B cell (primary cell): ENCODE data around the gene ZER1. TPM values are rescaled to one million over a fixed set of nuclear protein-coding genes. Genes with fewer than 3 reads are reported as not detected.

Experiments
- ATAC-seq: fragments of 200-7000 bp; cut with Tn5 transposase; one replicate; pipeline ENCODE4 v1.10.0; 2021; ENCODE audit warnings: low read depth, mild to moderate bottlenecking, moderate number of reproducible peaks, moderate library complexity
- CTCF ChIA-PET: fragments of 350-600 bp; sonication (Branson Sonifier 250); formaldehyde crosslinking; loops from one replicate; lab custom pipeline; 2021; ENCODE audit warnings: antibody characterized with exemption, inconsistent platforms; lab: Charles Lee
- POLR2A ChIA-PET: fragments of 350-600 bp; sonication (Branson Sonifier 250); formaldehyde crosslinking; loops from one replicate; lab custom pipeline; 2021; ENCODE audit warnings: antibody characterized with exemption; lab: Charles Lee
- DNase-seq: peaks from one replicate; pipeline ENCODE4 v3.0.0; 2013
- H2AFZ ChIP-seq: 2 replicates; pipeline ENCODE4 v1.6.1; 2012; ENCODE audit warnings: mild to moderate bottlenecking, low read depth, low read length; ENCODE audit not compliant: insufficient read depth, poor library complexity, severe bottlenecking
- H3K27ac ChIP-seq, 2 donors: 1 replicate in 1 of 2; 2 replicates in 1 of 2; pipeline ENCODE4 v1.5.1; 2012 to 2013; ENCODE audit warnings: low read length in 2 of 2, mild to moderate bottlenecking in 2 of 2, moderate library complexity in 1 of 2
- H3K27me3 ChIP-seq, 4 experiments: fragments of 200-600 bp in 1 of 4; sonication (generic) in 1 of 4; replicated peaks in 1 of 4; 1 replicate in 2 of 4; 2 replicates in 2 of 4; pipeline versions ENCODE4 v1.6.1 to v1.7.0; 2013 to 2016; ENCODE audit warnings: low read length in 3 of 4, mild to moderate bottlenecking in 2 of 4, mixed read lengths in 1 of 4, moderate library complexity in 1 of 4; ENCODE audit not compliant: insufficient read depth in 4 of 4, control insufficient read depth in 3 of 4; ENCODE audit errors: control extremely low read depth in 1 of 4
- H3K36me3 ChIP-seq, 2 experiments: replicated peaks in 1 of 2; 1 replicate in 1 of 2; 2 replicates in 1 of 2; pipeline versions ENCODE4 v1.6.1 to v1.7.1; 2013; ENCODE audit warnings: low read length in 1 of 2; ENCODE audit not compliant: insufficient read depth in 2 of 2, control insufficient read depth in 1 of 2; ENCODE audit errors: control extremely low read depth in 1 of 2, extremely low read depth in 1 of 2
- H3K4me1 ChIP-seq, 2 donors: fragments of 200-600 bp in 1 of 2; sonication (generic) in 1 of 2; 1 replicate in 1 of 2; 2 replicates in 1 of 2; pipeline versions ENCODE4 v1.5.1 to v1.6.1; 2013 to 2017; ENCODE audit warnings: low read length in 2 of 2; ENCODE audit not compliant: control insufficient read depth in 2 of 2, insufficient read depth in 2 of 2
- H3K4me2 ChIP-seq: replicated peaks from 2 replicates; pipeline ENCODE3; 2012; ENCODE audit warnings: mild to moderate bottlenecking, low read depth, low read length; ENCODE audit not compliant: poor library complexity, severe bottlenecking
- H3K4me3 ChIP-seq, 5 experiments: fragments of 200-600 bp in 1 of 5; sonication (generic) in 1 of 5; 1 replicate in 3 of 5; 2 replicates in 2 of 5; pipeline versions ENCODE4 v1.5.1 to v1.7.0; 2011 to 2016; ENCODE audit warnings: low read length in 4 of 5, mild to moderate bottlenecking in 4 of 5, low read depth in 2 of 5, control low read depth in 1 of 5, moderate library complexity in 1 of 5; ENCODE audit not compliant: insufficient read depth in 1 of 5; ENCODE audit errors: control extremely low read depth in 1 of 5, extremely low read depth in 1 of 5
- H3K79me2 ChIP-seq: fragments of 200-600 bp; sonication (generic); one replicate; pipeline ENCODE4 v1.6.0; 2016; ENCODE audit warnings: low read length; ENCODE audit not compliant: control insufficient read depth, insufficient read depth
- H3K9ac ChIP-seq: fragments of 200-600 bp; sonication (generic); 2 replicates; pipeline ENCODE4 v1.6.1; 2017; ENCODE audit warnings: mild to moderate bottlenecking, low read length, moderate library complexity
- H3K9me3 ChIP-seq, 3 donors: one replicate each; pipeline versions ENCODE4 v1.6.1 to v1.7.1; 2013; ENCODE audit warnings: low read length in 2 of 3; ENCODE audit not compliant: control insufficient read depth in 2 of 3, insufficient read depth in 1 of 3; ENCODE audit errors: control extremely low read depth in 1 of 3
- H4K20me1 ChIP-seq: 2 replicates; pipeline ENCODE4 v1.6.0; 2012; ENCODE audit warnings: mild to moderate bottlenecking, low read length; ENCODE audit not compliant: insufficient read depth, control insufficient read depth, poor library complexity, severe bottlenecking
- H3K27ac Mint-ChIP-seq: one replicate; pipeline ENCODE4 v1.8.0; 2021; ENCODE audit warnings: mixed read lengths
- H3K27me3 Mint-ChIP-seq: one replicate; pipeline ENCODE4 v1.8.0; 2021; ENCODE audit warnings: mixed read lengths
- H3K4me1 Mint-ChIP-seq: one replicate; pipeline ENCODE4 v1.8.0; 2021; ENCODE audit warnings: mixed read lengths
- H3K4me3 Mint-ChIP-seq: one replicate; pipeline ENCODE4 v1.8.0; 2021; ENCODE audit warnings: mixed read lengths
- H3K9me3 Mint-ChIP-seq: one replicate; pipeline ENCODE4 v1.8.0; 2022; ENCODE audit warnings: mixed read lengths; ENCODE audit not compliant: insufficient read depth
- EZH2 ChIP-seq: IDR thresholded peaks from 2 replicates; pipeline ENCODE4 v1.6.1; 2012; ENCODE audit warnings: borderline replicate concordance, low read depth, mild to moderate bottlenecking, moderate library complexity, low read length; ENCODE audit not compliant: insufficient read depth, poor library complexity, severe bottlenecking
- WGBS: methylation state at CpG from one replicate; pipeline ENCODE4 v1.1.5; 2013; ENCODE audit warnings: missing lambda C conversion rate; ENCODE audit not compliant: insufficient coverage; 5-methylcytosine and 5-hydroxymethylcytosine counted together
- intact Hi-C: fragments of 100-400 bp; cut with micrococcal nuclease; formaldehyde crosslinking; loops from one replicate; pipeline ENCODE4 v1.10.0; 2022
- polyA plus RNA-seq: library from polyadenylated mRNA; depleted of rRNA; stranded (reverse); fragments of >200 nt; gene quantifications from 2 replicates; pipeline ENCODE4 v1.2.3, GENCODE V29; 2012
- total RNA-seq, 2 donors: library from RNA; stranded (reverse); fragments of 120-200 nt in 1 of 2; gene quantifications; 1 replicate in 1 of 2; 2 replicates in 1 of 2; pipeline versions ENCODE4 v1.2.3 to v1.2.4, GENCODE V29; 2013 to 2022
- TF ChIP-seq, protein P1 (sequence below): fragments of 200-600 bp; IDR thresholded peaks from one replicate; pipeline ENCODE4 v1.8.0; 2022; ENCODE audit warnings: antibody characterized with exemption, mild to moderate bottlenecking

ZER1 gene
- total and polyA plus RNA-seq, 2 donors (not counting 1 experiment from before 2014, with no cell fraction given): 26.9 to 42.2 TPM

DNA sequence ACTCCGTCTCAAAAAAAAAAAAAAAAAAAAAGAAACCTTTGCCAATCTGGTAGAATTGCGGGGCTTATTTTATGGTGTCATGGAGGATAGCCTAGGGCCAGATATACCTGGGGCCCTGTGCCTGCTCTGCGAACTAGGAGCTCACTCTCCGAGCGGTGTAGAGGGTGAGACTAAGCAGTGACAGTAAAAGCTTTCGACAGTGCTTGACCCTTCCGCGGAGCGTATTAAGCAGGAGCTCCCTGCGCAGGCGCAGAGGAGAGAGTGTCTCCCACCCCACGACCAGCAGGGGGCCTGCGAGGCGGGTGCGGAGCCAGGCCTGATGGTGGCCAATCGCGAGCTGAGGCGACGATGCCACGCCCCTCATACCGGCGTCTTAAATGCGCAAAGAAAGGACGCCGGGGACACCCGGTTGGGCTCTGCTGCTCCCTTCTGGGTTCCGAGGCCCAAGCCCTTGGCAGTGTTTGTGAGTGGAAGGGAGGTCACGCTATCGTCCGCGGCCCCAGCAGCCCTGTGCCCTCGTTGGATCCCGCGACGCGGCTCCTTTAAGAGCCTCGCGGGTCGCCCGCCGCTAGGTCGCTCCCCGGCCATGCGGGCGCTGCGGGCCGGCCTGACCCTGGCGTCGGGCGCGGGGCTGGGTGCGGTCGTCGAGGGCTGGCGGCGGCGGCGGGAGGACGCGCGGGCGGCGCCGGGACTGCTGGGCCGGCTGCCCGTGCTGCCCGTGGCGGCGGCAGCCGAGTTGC, 46.5 kb upstream of the ZER1 start, which contains the start of gene ENDOG:
ENDOG (plus strand) TSS at position 402 of the 740 bp plus-strand sequence; CDS start at position 587, 185 bp downstream.
- H3K4me1 ChIP-seq: peaks cover 5 to 16% of the 10 kb centered on the region in 2 donors
- no peaks in the 10 kb centered on the region for H3K27me3 ChIP-seq
- H3K79me2 ChIP-seq: no peaks in the 10 kb centered on the region
- H3K4me3 ChIP-seq: peak within 1 kb of the TSS; percentile 68 to 76 (median 69)
- ChIA-PET CTCF (interaction anchor here (0.6 to 2.1 kb wide), 27 partner anchors 10 to 1232 kb away, joined by 3 to 23 read pairs (median 5); partner anchors contain the start of genes DOLK, NUP188, PKN3 and SPOUT1), POLR2A (interaction anchor here (0.5 to 1.8 kb wide), 16 partner anchors 32 to 926 kb away, joined by 3 to 11 read pairs (median 4); partner anchors contain the start of genes KYAT1, LRRC8A, SET and ZER1)
- H3K4me3 Mint-ChIP-seq: peak within 1 kb of the TSS; percentile 95
- H3K27me3 Mint-ChIP-seq: no peaks in the 10 kb centered on the region
- intact Hi-C loops: loop anchor here (1.0 to 2.0 kb wide), 8 partner anchors 11 to 362 kb away; partner anchors contain the start of genes ODF2, SET, SPOUT1 and TBC1D13
- peak within 1 kb of the TSS; percentile 98 for H3K4me2 ChIP-seq
- peak within 1 kb of the TSS; percentile 94 for H3K27ac Mint-ChIP-seq
- no peaks in the 10 kb centered on the region for H4K20me1 ChIP-seq
- peak within 1 kb of the TSS; percentile 91 for H2AFZ ChIP-seq
- peaks cover 0 to 10% of the 10 kb centered on the region in 2 experiments for H3K36me3 ChIP-seq
- peaks cover 0 to 9% (median 0%) of the 10 kb centered on the region in 3 donors for H3K9me3 ChIP-seq
- H3K4me1 Mint-ChIP-seq: peaks cover 14% of the 10 kb centered on the region
- peak; percentile 95 for ATAC-seq
- H3K9ac ChIP-seq: peak within 1 kb of the TSS; percentile 70
- no peaks in the 10 kb centered on the region for H3K9me3 Mint-ChIP-seq
- WGBS: under 1% methylated on average over 68 of the region's 70 CpGs
- DNase-seq: peak; percentile 97
- peak within 1 kb of the TSS in 1 of 2 donors; percentile 53 for H3K27ac ChIP-seq
- TF ChIP-seq EZH2: no peak
- TF ChIP-seq, protein P1, sequence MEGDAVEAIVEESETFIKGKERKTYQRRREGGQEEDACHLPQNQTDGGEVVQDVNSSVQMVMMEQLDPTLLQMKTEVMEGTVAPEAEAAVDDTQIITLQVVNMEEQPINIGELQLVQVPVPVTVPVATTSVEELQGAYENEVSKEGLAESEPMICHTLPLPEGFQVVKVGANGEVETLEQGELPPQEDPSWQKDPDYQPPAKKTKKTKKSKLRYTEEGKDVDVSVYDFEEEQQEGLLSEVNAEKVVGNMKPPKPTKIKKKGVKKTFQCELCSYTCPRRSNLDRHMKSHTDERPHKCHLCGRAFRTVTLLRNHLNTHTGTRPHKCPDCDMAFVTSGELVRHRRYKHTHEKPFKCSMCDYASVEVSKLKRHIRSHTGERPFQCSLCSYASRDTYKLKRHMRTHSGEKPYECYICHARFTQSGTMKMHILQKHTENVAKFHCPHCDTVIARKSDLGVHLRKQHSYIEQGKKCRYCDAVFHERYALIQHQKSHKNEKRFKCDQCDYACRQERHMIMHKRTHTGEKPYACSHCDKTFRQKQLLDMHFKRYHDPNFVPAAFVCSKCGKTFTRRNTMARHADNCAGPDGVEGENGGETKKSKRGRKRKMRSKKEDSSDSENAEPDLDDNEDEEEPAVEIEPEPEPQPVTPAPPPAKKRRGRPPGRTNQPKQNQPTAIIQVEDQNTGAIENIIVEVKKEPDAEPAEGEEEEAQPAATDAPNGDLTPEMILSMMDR: peak; percentile 95

DNA sequence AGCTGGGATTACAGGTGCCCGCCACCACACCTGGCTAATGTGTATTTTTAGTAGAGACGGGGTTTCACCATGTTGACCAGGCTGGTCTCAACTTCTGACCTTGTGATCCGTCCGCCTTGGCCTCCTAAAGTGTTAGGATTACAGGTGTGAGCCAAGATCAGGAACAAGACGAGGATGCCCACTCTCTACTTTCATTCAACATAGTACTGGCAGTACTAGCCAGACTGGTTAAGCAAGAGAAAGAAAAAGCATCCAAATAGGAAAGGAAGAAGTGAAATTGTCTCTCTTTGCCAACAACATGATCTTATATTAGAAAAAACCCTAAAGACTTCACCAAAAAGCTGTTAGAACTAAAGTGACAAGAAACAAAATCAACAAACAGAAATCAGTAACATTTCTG, 39.1 kb upstream of the ZER1 start:
- Histone ChIP-seq H3K9ac (no peak overlapping the region), H3K27me3 (no peaks in the 10 kb centered on the region), H3K36me3 (peaks cover 0 to 16% of the 10 kb centered on the region in 2 experiments), H3K4me3 (no peak overlapping the region), H3K9me3 (no peaks in the 10 kb centered on the region), H3K27ac (no peak overlapping the region), H4K20me1 (no peaks in the 10 kb centered on the region), H2AFZ (no peak overlapping the region), H3K79me2 (no peaks in the 10 kb centered on the region), H3K4me2 (no peak overlapping the region), H3K4me1 (no peaks in the 10 kb centered on the region)
- Mint-ChIP-seq H3K27ac (no peak overlapping the region), H3K27me3 (no peaks in the 10 kb centered on the region), H3K4me3 (no peak overlapping the region), H3K4me1 (no peaks in the 10 kb centered on the region), H3K9me3 (no peaks in the 10 kb centered on the region)
- intact Hi-C loops: no loop called here
- no peak for DNase-seq
- ChIA-PET CTCF (interaction anchor here (0.7 to 1.2 kb wide), 2 partner anchors 8 to 52 kb away, joined by 3 read pairs; no protein-coding TSS in a partner anchor), POLR2A (no interaction called here)
- ATAC-seq: no peak
- no CpG with 5 or more reads among the region's 5 CpGs for WGBS
- TF ChIP-seq EZH2: no peak
- TF ChIP-seq, protein P1: no peak
